Endothelial cell of umbilical vein (primary cell): Measurements from ENCODE around the gene RRP1B. TPM values are rescaled to one million over a fixed set of nuclear protein-coding genes. Genes with fewer than 3 reads are reported as not detected.
"Not testable (repeated sequence)": the region's sequence is repeated elsewhere in the genome, so short reads cannot be mapped to it uniquely, and the experiment has no call there.

ENCODE experiments used
- BruUV-seq: library from RNA; stranded (reverse); fragments of 400-500 nt; replicated peaks from 2 replicates; lab custom pipeline; 2021; lab: Mats Ljungman, UMichigan
- CTCF ChIA-PET: fragments of 300-600, 350-600 bp; sonication (Branson Sonifier 250); formaldehyde crosslinking; loops from one replicate; lab custom pipeline; 2021; ENCODE audit warnings: antibody characterized with exemption, inconsistent platforms; lab: Charles Lee
- POLR2A ChIA-PET: fragments of 300-600, 350-600 bp; sonication (Branson Sonifier 250); formaldehyde crosslinking; loops from one replicate; lab custom pipeline; 2021; ENCODE audit warnings: antibody characterized with exemption, inconsistent platforms; lab: Charles Lee
- DNase-seq: peaks from one replicate; pipeline ENCODE4 v3.0.0-alpha.2; 2011; ENCODE audit warnings: low read depth, low spot score
- FAIRE-seq: peaks from 2 replicates; lab custom pipeline; 2011; peaks lifted over from hg19 to GRCh38; lab: Jason Lieb, UNC
- H2AFZ ChIP-seq: 2 replicates; pipeline ENCODE4 v1.6.0; 2012; ENCODE audit warnings: low read depth, low read length, control low read depth, inconsistent platforms
- H3K27ac ChIP-seq: 2 replicates; pipeline ENCODE4 v1.5.1; 2011; ENCODE audit warnings: low read depth, mild to moderate bottlenecking, control low read depth, low read length, moderate library complexity; ENCODE audit not compliant: insufficient read depth
- H3K27me3 ChIP-seq, 2 experiments: 2 replicates each; pipeline versions ENCODE4 v1.6.0 to v1.6.1; 2011; ENCODE audit warnings: low read length in 2 of 2, mixed read lengths in 1 of 2; ENCODE audit not compliant: control insufficient read depth in 2 of 2, insufficient read depth in 2 of 2
- H3K36me3 ChIP-seq, 2 experiments: 2 replicates in 1 of 2; 3 replicates in 1 of 2; pipeline ENCODE4 v1.5.1; 2011; ENCODE audit warnings: low read length in 2 of 2, mild to moderate bottlenecking in 1 of 2, moderate library complexity in 1 of 2; ENCODE audit not compliant: control insufficient read depth in 2 of 2, insufficient read depth in 2 of 2; ENCODE audit errors: extremely low read depth in 1 of 2
- H3K4me1 ChIP-seq: 3 replicates; pipeline ENCODE4 v1.5.1; 2011; ENCODE audit warnings: mild to moderate bottlenecking, low read length; ENCODE audit not compliant: control insufficient read depth, insufficient read depth; ENCODE audit errors: extremely low read depth
- H3K4me2 ChIP-seq: 2 replicates; pipeline ENCODE4 v1.6.1; 2011; ENCODE audit warnings: low read length, control low read depth, mixed read lengths; ENCODE audit not compliant: insufficient read depth
- H3K4me3 ChIP-seq, 3 experiments: fragments of 200-600 bp in 1 of 3; sonication (generic), shearing (Covaris generic) in 1 of 3; replicated peaks in 1 of 3; 2 replicates each; pipeline ENCODE4 v1.5.1; 2011 to 2016; ENCODE audit warnings: control low read depth in 3 of 3, low read length in 3 of 3, mild to moderate bottlenecking in 2 of 3, inconsistent platforms in 1 of 3, low read depth in 1 of 3, moderate library complexity in 1 of 3; ENCODE audit not compliant: insufficient read depth in 1 of 3
- H3K79me2 ChIP-seq: 2 replicates; pipeline ENCODE4 v1.6.0; 2012; ENCODE audit warnings: low read length, inconsistent platforms; ENCODE audit not compliant: control insufficient read depth, insufficient read depth
- H3K9ac ChIP-seq: replicated peaks from 2 replicates; pipeline ENCODE3; 2011; ENCODE audit warnings: low read length, control low read depth; ENCODE audit not compliant: insufficient read depth; ENCODE audit errors: extremely low read depth
- H3K9me1 ChIP-seq: replicated peaks from 3 replicates; pipeline ENCODE4 v1.6.0; 2011; ENCODE audit warnings: mild to moderate bottlenecking, low read length; ENCODE audit not compliant: control insufficient read depth, insufficient read depth; ENCODE audit errors: extremely low read depth
- H3K9me3 ChIP-seq: replicated peaks from 2 replicates; pipeline ENCODE4 v1.5.1; 2012; ENCODE audit warnings: low read length, inconsistent platforms; ENCODE audit not compliant: control insufficient read depth, insufficient read depth
- H4K20me1 ChIP-seq: replicated peaks from 2 replicates; pipeline ENCODE3; 2011; ENCODE audit warnings: mild to moderate bottlenecking, low read length; ENCODE audit not compliant: control insufficient read depth, insufficient read depth; ENCODE audit errors: extremely low read depth
- EZH2 ChIP-seq: IDR thresholded peaks from 2 replicates; pipeline ENCODE4 v1.6.1; 2012; ENCODE audit warnings: borderline replicate concordance, low read depth, mild to moderate bottlenecking, moderate library complexity, low read length, inconsistent platforms; ENCODE audit not compliant: severe bottlenecking
- FOS ChIP-seq: IDR thresholded peaks from 2 replicates; pipeline ENCODE4 v1.6.1; 2011; ENCODE audit warnings: mild to moderate bottlenecking, low read length, moderate library complexity, borderline replicate concordance; ENCODE audit not compliant: insufficient read depth
- GATA2 ChIP-seq: IDR thresholded peaks from 2 replicates; pipeline ENCODE4 v1.7.0; 2011; ENCODE audit warnings: low read depth, mild to moderate bottlenecking, moderate library complexity, mixed read lengths, low read length; ENCODE audit not compliant: insufficient read length, insufficient read depth
- JUN ChIP-seq: IDR thresholded peaks from 2 replicates; pipeline ENCODE4 v1.6.1; 2011; ENCODE audit warnings: borderline replicate concordance, low read depth; ENCODE audit not compliant: insufficient read length, insufficient read depth
- MYC ChIP-seq: IDR thresholded peaks from one replicate; pipeline ENCODE4 v1.6.1; 2011; ENCODE audit warnings: mild to moderate bottlenecking, low read depth, low read length
- POLR2A ChIP-seq: IDR thresholded peaks from 2 replicates; pipeline ENCODE4 v1.6.1; 2012; ENCODE audit warnings: low read depth, mild to moderate bottlenecking, control low read depth, low read length
- POLR2AphosphoS5 ChIP-seq: IDR thresholded peaks from 2 replicates; pipeline ENCODE4 v1.6.1; 2012; ENCODE audit warnings: low read depth, mild to moderate bottlenecking, control low read depth, low read length, moderate library complexity; ENCODE audit not compliant: insufficient read depth
- dilution Hi-C: fragments of 300-500 bp; cut with MboI; formaldehyde crosslinking; loops from one replicate; pipeline ENCODE4 v1.15.0; 2019; ENCODE audit warnings: low sequenced_read_pairs; ENCODE audit not compliant: extremely low pct_ligation_motif_present
- intact Hi-C: fragments of 100-400 bp; cut with micrococcal nuclease; formaldehyde crosslinking; loops from one replicate; pipeline ENCODE4 v1.10.0; 2022
- polyA plus RNA-seq, 4 experiments: library from polyadenylated mRNA; depleted of rRNA in 3 of 4; stranded (reverse) in 3 of 4; unstranded in 1 of 4; fragments of >200 nt; gene quantifications; 2 replicates each; pipeline versions ENCODE4 v1.2.1 to v1.2.3, GENCODE V29; 2011 to 2012; ENCODE audit warnings: missing spikeins in 1 of 4
- total RNA-seq: library from RNA; stranded (reverse); gene quantifications from 2 replicates; pipeline ENCODE4 v1.2.3, GENCODE V29; 2021
- TF ChIP-seq, protein P1 (sequence below), 2 donors: IDR thresholded peaks; 1 replicate in 1 of 2; 2 replicates in 1 of 2; pipeline ENCODE4 v1.5.1; 2011; ENCODE audit warnings: low read length in 2 of 2, mild to moderate bottlenecking in 2 of 2, moderate library complexity in 2 of 2, control low read depth in 1 of 2, inconsistent platforms in 1 of 2, low read depth in 1 of 2; ENCODE audit not compliant: insufficient read depth in 1 of 2; ENCODE audit errors: extremely low read depth in 1 of 2
- TF ChIP-seq, protein P2 (sequence below): IDR thresholded peaks from 2 replicates; pipeline ENCODE4 v1.6.1; 2011; ENCODE audit not compliant: insufficient read depth, insufficient read length

RRP1B gene
- total and polyA plus RNA-seq, 2 donors (not counting 3 experiments of a cell fraction or from before 2014, with no cell fraction given), result 13.0 to 39.9 TPM

DNA sequence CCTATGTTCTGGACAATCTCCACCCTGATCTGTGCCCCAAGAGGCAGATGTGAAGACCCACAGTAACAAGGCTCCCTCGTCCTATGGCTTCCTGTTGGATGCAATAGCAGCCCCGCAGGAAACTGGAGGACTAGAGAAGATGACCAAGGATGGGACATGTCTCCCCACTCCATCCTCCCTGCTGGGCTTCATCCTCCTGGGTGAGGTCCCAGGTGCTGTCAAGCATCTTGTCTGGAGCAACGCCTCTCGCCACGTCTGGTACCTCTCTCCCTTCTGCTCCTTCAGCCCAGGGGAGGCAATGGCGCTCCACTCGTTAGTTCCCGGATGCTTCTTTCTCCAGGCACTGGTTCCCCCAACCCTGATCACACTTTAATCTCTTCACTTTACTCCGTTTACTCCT lies 11.2 kb upstream of the RRP1B start:
- no peaks in the 10 kb centered on the region for H3K9me1 ChIP-seq
- FAIRE-seq, result no peak
- no peak for DNase-seq
- no TSS peak for BruUV-seq
- dilution Hi-C loops, result no loop called here
- H3K4me1 ChIP-seq, result peaks cover 14% of the 10 kb centered on the region
- intact Hi-C loops, result no loop called here
- no peak overlapping the region for H3K9ac ChIP-seq
- no peak overlapping the region for H3K4me3 ChIP-seq
- no peak overlapping the region for H3K4me2 ChIP-seq
- TF ChIP-seq, protein P1, sequence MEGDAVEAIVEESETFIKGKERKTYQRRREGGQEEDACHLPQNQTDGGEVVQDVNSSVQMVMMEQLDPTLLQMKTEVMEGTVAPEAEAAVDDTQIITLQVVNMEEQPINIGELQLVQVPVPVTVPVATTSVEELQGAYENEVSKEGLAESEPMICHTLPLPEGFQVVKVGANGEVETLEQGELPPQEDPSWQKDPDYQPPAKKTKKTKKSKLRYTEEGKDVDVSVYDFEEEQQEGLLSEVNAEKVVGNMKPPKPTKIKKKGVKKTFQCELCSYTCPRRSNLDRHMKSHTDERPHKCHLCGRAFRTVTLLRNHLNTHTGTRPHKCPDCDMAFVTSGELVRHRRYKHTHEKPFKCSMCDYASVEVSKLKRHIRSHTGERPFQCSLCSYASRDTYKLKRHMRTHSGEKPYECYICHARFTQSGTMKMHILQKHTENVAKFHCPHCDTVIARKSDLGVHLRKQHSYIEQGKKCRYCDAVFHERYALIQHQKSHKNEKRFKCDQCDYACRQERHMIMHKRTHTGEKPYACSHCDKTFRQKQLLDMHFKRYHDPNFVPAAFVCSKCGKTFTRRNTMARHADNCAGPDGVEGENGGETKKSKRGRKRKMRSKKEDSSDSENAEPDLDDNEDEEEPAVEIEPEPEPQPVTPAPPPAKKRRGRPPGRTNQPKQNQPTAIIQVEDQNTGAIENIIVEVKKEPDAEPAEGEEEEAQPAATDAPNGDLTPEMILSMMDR (IDR thresholded peaks at IDR 0.05; ENCODE audit: extremely low read depth in 1 of 2, insufficient read depth in 1 of 2, low read depth in 1 of 2, low read length in 2 of 2), result no peak
- TF ChIP-seq JUN (no peak), GATA2 (no peak), POLR2A (no peak), POLR2AphosphoS5 (no peak), EZH2 (no peak), FOS (no peak), MYC (no peak)
- TF ChIP-seq, protein P2, sequence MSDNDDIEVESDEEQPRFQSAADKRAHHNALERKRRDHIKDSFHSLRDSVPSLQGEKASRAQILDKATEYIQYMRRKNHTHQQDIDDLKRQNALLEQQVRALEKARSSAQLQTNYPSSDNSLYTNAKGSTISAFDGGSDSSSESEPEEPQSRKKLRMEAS, result no peak
- no peaks in the 10 kb centered on the region for H3K79me2 ChIP-seq
- H3K36me3 ChIP-seq, result no peaks in the 10 kb centered on the region
- no peaks in the 10 kb centered on the region for H4K20me1 ChIP-seq
- no peaks in the 10 kb centered on the region for H3K9me3 ChIP-seq
- ChIA-PET CTCF (interaction anchor here (0.9 kb wide), 1 partner anchor 8 kb away, joined by 5 read pairs; no protein-coding TSS in a partner anchor), POLR2A (no interaction called here)
- H2AFZ ChIP-seq, result no peak overlapping the region
- H3K27ac ChIP-seq, result no peak overlapping the region
- no peaks in the 10 kb centered on the region for H3K27me3 ChIP-seq

GRCh38 chr21:43651926-43652325 lies 7.4 kb upstream of the RRP1B start:
- intact Hi-C loops, CTCF ChIA-PET, H4K20me1 ChIP-seq, H3K9ac ChIP-seq, H3K9me3 ChIP-seq, H3K27ac ChIP-seq, H3K36me3 ChIP-seq, H2AFZ ChIP-seq, dilution Hi-C loops, FAIRE-seq, H3K4me2 ChIP-seq, DNase-seq, BruUV-seq, H3K27me3 ChIP-seq, H3K9me1 ChIP-seq, POLR2A ChIA-PET, H3K79me2 ChIP-seq, H3K4me3 ChIP-seq: not testable (repeated sequence)
- H3K4me1 ChIP-seq, result peaks cover 16% of the 10 kb centered on the region
